GM21619 (cell line): ENCODE measurements around the gene TAS2R30.

Experiments used
- ATAC-seq: cut with Tn5 transposase; IDR thresholded peaks from one replicate; pipeline ENCODE4 v1.9.1; 2021; ENCODE audit not compliant: unreplicated experiment

The TAS2R30 gene, protein sequence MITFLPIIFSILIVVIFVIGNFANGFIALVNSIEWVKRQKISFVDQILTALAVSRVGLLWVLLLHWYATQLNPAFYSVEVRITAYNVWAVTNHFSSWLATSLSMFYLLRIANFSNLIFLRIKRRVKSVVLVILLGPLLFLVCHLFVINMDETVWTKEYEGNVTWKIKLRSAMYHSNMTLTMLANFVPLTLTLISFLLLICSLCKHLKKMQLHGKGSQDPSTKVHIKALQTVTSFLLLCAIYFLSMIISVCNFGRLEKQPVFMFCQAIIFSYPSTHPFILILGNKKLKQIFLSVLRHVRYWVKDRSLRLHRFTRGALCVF

DNA sequence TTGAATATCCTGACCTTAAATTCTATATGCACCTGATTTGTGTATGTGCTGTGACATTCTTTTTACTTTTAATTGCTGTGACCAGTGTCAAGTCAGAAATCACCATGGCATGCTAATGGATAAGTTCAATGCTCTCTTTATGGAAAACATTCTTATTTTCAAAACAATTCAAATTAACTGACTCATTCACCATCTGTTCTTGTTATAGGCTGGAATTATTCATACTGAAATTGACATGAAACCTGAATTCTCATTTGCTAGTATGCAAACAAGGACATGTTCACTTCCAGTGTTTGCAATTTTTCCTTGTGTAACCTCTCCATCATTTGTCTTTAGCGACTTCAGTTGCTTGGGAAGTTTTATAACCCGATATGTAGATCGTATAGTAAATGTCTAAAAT, at the start of gene TAS2R30:
Gene TAS2R30, minus strand, starts transcription at position 340 of the 400 bp plus-strand sequence. CDS start 400 bp downstream, outside the sequence.
- no peak for ATAC-seq

DNA sequence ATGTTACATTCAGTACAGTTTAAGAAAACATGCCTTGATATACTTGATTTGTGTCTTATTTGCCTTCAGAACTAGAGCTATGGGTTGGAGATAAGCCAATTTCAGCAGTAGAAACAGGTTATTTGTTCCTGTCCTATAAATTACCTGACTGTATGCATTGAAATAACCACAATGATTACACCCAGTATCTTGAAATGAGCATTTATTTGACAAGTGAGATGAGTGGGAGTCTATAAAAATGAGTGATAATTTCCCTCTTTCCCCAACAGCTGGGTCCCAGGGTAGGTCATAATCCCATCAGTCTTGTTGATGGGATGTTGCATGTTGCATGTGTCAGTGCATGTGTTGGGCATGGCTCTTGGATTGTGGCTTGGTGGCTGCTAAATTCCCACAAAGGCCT, 48.6 kb upstream of the TAS2R30 start:
- ATAC-seq: no peak

DNA sequence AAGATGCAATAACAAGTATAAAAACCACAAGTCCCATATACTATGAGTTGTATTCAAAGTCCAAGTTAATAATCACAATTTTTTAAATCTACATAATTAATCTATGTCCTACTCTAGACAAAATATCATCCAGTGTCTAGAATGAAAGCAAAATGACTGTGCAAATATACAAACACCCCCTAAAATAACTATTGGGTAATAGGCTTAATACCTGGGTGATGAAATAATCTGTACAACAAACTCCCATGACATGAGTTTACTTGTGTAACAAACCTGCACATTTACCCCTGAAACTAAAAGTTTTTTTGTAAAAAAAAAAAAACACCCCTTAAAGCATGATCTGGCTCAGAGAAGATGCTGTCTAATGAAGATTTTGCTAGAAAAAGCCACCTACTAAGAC, 48.1 kb upstream of the TAS2R30 start:
- no peak for ATAC-seq

DNA sequence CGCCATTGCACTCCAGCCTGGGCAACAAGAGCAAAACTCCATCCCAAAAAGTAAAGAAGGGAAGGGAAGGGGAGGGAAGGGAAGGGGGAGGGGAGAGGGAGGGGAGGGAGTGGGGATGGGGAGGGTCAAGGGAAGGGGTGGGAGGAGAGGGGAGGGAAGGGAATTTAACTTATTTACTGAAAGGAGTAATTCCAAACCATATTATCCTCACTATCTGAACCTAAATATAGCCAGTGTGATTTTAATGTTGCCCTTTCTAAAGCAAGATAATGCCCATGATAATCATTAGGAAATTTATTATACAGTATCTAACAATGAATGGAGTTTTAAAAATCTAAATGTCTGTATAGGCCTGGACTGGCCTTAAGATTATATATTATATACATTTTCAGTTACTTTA, 43.8 kb upstream of the TAS2R30 start:
- no peak for ATAC-seq

DNA sequence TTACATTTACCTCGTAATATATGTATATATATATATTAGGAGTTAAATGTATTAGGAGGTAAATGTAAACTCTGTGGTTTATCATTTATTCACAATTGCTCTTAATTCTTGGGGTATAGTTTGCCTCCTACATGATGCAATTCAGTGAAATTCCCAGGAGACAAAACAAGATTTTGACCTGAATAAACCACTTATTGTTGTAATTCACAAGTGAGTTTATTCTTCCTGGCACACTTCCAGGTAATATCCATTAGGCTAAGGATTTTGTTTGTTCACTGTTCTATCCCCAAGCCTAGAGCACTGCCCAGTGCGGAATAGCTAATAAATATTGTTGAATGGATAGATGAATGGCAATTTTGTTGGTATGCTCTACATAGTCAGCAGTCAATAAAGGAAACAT, 39.6 kb upstream of the TAS2R30 start:
- no peak for ATAC-seq

DNA sequence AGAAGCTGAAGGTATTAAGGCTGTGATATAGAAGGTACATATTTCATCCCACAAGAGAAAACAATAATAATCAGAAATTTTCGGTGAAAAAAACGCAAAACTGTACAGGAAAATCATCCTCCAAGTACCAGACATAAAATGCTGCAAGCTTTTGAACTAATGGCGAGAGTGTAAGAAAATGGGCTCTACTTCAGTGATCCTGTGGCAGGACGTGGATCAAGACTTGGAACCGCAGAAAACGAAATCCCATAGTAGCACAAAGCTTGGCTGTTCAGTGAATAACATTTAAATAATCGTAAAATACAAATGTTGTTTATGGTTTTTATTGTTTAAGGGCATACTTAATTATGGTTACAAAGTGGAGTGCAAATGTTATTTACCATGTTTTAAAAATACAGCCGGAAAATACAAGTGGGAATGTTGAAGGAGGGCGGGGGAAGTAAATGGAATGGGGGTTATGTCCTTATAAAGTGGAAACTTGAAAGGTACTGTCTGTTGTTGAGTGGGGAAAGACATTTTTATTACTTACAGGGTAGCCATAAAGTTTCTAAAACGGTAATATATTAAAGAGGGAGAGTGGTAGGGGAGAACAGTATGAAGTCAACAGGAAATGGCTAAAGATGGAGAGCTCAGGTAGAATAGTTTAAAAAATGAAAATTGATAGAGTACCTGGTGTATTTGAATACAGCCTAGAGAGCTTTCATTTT, 37.7 kb upstream of the TAS2R30 start:
- no peak for ATAC-seq

DNA sequence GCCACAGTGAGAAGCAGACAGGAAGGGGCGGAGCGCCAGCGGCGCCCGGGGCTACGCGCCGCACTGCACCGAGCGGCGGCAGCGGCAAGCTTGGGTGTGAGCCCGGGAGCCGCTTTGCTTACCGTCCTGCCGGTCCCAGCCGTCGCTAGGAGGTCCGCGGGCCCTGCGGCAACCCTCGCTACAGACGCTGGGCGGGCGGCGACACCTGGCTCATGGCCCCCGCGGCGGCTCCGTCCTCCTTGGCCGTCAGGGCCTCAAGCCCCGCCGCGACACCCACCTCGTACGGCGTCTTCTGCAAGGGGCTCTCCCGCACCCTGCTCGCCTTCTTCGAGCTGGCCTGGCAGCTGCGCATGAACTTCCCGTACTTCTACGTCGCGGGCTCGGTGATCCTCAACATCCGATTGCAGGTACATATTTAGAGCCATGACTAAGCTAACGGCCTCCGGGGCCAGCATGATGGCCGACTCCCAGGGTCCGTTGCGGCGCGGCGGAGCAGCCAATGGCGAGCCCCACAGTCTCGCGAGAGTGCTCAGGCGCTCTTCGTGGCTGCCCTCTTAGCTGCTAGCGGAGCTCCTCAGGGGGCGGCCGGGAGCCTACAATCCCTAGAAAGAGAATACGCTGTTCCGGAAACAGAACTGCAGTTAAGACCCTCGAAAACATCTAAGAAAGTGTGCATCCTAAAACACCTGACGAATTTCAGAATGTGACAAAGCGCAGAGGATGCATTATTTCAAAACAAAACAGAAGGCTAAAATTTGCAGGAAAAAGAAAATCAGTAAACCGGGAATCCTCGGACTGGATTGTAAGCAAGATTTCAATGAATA, 36.9 kb upstream of the TAS2R30 start, which contains the start of gene SMIM10L1:
Gene SMIM10L1, plus strand, starts transcription at position 50 of the 824 bp plus-strand sequence. Its CDS starts 163 bp downstream, at position 213.
- ATAC-seq: peak; percentile 95

DNA sequence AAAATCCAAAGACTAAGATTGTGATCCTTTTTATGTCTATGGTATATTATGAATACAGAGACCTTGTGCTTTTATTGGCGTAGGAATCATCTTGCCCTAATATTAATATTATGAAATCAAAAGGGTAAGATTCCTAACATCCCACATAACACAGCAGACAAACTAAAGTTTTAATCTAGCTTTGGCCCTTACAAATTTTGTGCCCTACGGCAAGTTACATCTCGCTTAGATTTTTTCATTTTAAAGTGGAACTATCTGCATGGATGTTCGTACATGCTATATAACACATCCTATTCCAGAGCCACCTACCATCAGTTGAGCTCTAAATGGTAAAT, 36.3 kb upstream of the TAS2R30 start:
- no peak for ATAC-seq

DNA sequence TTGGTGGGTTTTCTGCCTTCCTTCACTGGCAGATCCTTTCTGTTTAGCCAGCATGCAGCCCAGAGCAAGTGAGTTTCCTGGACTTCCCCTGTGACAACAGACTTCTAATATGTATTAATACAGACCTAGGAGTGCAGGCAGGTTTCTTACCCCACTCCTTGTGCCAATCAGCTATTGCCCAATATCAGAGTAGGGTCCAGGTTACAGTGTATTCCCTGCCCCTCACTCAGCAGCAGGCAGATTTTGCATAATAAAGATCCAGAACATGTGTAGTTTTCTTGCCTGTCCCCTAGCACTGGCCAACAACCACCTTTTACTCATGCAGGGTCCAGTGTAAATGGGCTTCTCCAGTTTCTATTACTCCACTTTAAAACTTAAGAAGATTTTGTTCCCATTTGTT, 31.9 kb upstream of the TAS2R30 start:
- no peak for ATAC-seq

DNA sequence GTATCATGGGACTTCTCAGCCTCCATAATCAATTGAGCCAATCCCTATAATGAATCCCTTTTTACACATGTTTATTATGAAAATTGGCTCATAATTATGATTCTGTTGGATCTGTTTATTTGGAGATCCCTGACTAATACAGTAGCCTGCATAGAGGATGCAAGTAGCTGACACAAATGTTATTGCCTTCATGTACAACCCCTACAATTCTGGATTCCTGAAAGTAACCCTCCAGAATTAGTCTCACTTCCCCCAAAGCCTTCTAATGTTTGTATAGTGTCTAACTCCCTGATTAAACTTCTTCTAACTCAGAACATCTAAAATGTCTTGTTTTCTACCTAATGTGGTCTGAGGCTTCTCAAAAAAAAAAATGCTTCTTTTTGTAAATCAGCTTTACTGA, 29.9 kb upstream of the TAS2R30 start:
- ATAC-seq: no peak

DNA sequence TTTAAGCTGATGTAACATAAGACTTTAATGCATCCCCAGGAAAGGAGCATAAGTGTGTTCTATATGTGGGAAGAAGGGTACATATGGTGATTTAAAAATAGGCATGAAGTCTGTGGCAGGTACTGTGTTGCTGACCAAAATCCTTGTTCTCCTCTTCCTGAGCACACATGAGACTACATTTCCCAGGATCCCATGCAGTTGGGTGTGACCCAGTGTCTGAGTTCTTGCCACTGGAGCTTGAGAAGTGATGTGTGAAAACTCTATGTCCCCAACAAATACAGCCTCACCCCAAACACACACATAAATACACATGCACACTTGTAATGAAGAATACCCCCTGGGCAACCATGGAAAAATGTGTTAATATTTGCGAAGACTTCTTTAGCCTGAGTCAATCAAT, 28.1 kb upstream of the TAS2R30 start:
- ATAC-seq: no peak

DNA sequence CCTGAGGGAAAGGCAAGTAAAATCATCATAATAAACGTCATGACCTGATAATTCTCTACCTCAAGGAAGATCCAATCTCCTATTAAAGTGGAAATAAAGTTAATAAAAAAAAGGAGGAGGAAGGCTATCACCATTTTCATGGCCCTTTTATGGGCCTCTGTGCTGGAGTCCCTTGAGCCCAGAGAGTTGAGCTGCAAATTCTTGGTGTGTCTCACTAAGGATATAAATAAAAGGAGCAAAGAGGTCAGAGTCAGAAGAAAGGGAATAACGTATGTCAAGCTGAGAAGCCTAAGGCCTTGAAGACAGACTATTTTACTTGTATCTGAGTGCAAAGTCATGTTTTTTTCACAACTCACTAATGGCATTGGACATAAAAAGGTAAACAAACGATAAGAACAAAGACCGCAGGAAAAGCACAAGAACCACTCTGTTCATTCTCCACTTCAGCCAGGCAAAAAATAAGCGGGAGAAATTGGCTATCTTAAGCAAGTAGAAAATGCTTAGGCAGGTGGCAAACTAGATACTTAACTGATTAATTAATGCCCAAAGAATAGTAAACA, 24.5 kb upstream of the TAS2R30 start:
- ATAC-seq: no peak

DNA sequence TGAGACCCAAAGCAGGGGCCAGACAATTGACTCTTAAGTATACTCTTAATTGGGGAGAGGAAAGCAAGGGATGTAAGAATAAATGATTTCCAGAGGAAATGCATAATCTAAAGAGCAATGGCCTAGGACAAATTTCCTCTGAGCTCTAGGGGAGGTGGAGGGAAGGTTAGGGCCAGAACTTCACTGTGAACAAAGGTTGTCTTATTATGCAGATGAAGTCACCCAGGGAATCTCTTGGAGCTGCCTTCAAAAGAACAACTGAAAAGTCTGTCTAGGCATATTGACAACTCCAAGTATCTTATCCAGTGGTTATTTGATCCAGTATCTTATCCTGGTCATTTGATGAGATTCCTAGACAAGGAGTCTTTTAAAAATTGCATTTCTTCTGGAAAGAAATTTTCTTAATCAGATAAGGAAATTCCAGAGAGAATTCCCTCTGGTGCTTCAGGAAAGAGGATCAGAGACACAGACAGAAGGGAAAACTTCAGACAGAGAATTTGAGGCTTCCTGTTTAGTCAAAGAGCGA, 20.0 kb upstream of the TAS2R30 start:
- ATAC-seq: no peak

DNA sequence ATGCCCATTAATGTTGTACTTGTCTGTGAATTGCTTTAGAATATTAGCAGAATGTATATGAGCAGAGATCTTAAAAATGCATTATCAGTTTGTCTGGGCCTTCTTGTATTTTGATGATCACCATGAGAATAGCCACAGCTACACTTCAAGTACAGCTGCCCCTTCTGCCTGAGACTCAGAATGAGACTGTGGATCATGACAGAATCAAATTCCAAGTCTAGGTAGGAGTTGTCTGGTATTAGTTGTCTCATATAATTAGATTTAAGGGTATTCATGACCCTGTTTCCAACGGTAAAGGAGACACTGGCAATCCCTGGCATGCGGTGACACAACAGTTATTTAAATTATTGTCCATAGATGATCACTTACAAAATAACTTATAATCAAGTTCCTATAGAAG, 18.3 kb upstream of the TAS2R30 start:
- no peak for ATAC-seq

DNA sequence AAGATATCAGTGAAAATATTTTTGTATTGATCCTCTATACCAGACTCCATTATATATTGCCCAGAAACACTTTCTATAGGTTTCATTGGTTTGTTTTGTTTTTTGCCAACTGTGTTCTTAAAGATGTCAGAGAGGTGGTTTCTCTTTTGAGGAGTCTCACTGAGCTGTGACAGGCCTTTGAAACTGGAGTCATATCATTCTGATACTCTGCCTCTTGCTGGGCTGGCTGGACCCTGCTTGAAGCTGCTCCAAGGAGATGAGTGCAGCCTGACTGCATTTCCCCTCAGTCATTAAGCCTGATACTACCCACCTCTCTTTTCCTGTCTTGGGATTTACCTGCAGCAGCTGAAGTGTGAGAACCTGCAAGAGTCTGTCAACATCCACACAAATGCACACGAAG, 16.4 kb upstream of the TAS2R30 start:
- ATAC-seq: peak; percentile 54

DNA sequence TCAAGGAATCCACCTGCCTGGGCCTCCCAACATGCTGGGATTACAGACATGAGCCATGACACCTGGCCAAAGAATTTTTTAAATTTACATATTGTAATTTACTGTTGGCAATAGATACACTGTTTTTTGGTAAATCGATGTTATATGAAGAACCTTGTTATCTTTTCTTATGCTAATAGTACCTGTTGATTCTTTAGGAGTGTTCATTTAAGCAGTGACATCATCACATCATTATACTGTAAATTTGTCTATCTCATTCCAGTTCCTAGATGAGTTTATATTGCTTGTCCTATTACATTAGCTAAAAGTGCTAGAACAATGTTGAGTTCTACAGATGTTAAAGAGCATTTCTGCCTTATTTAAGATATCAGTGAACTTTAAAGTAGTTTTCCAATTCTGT, 13.0 kb upstream of the TAS2R30 start:
- no peak for ATAC-seq

DNA sequence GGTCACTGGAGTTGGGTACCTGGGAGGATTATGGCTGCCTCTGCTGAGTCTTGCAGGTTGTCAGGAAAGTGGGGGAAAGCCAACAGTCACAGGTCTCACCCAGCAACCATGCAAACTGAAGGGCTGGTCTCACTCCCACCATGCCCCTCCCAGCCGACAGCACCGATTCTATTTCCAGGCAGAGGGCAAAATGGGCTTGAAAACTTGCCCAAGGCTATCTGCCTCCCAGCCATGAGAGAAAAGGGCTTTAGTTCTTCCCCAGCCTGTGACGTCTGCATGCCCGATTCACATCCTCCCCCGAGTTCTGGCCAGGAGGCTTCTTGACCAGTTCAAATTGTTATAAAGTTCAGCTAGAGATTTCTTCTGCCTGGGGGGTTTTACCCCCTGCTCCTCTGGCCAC, 9.9 kb upstream of the TAS2R30 start:
- no peak for ATAC-seq

DNA sequence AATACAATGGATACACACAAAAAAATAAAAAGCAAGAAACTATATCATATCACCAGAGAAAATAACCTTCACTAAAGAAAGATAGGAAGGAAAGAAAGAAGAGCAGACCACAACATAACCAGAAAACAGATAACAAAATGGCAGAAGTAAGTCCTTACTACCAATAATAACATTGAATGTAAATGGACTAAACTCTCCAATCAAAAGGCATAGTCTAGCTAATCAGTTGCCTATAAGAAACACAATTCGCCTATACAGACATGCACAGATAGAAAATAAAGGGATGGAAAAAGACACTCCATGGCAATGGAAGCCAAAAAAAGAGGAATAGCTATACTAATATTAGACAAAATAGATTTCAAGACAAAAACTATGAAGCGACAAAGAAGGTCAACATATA, 8.9 kb upstream of the TAS2R30 start:
- no peak for ATAC-seq

DNA sequence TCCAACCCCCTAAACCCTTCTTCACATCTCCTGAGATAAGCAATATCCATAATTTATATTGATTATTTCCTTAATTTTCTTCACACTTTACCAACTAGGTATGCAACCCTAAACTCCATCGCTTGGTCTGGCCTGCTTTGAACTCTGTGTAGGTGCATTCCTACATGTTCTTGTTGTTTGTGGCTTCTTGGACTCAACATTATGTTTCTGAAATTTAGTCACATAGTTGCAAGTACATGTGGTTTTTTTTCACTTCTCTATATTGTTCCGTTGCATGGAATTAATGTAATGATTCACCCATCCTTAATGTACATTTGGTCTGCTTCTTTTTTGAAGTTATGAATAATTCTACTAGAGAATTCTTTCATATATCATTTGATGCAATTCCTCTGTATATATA, 1.6 kb upstream of the TAS2R30 start:
- no peak for ATAC-seq

DNA sequence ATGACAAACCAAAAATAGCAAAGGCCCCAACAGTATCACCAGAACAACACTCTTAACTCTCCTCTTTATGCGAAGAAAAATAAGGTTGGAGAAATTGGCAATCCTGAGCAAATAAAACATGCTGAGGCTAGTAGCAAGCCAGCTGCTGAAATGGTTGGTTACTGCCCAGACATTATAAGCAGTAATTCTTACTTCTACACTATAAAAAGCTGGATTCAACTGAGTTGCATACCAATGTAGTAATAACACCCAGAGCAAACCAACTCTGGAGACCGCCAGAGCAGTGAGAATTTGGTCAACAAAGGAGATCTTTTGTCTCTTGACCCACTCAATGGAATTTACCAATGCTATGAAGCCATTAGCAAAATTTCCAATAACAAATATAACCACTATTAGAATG, 628 bp downstream of the TAS2R30 start:
- no peak for ATAC-seq

DNA sequence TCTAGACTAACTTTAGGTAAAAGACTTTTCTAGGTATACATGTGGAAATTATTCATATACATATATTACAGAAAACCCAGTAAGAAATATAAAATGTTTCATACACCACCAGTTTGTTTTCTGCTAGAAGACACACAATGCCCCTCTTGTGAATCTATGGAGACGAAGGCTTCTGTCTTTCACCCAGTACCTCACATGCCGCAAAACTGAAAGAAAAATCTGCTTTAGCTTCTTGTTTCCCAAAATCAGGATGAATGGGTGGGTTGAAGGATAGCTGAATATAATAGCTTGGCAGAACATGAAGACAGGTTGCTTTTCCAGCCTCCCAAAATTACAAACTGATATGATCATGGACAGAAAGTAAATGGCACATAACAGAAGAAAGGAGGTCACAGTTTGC, 1.3 kb downstream of the TAS2R30 start:
- ATAC-seq: no peak
